ENCODE results near the gene CXCR4.

The CXCR4 gene

GRCh38 chr2:136117909-136118818 lies at the start of gene CXCR4:
TSS of gene CXCR4 (minus strand) at chr2:136118149. CDS start at chr2:136118060, 89 bp downstream.
- no peak for DNase-seq (ENCODE audit: low read depth in 2 of 2)

GRCh38 chr2:136164280-136164776 lies 46.4 kb upstream of the CXCR4 start:
- no peak for DNase-seq (ENCODE audit: low read depth in 2 of 2)

DNA sequence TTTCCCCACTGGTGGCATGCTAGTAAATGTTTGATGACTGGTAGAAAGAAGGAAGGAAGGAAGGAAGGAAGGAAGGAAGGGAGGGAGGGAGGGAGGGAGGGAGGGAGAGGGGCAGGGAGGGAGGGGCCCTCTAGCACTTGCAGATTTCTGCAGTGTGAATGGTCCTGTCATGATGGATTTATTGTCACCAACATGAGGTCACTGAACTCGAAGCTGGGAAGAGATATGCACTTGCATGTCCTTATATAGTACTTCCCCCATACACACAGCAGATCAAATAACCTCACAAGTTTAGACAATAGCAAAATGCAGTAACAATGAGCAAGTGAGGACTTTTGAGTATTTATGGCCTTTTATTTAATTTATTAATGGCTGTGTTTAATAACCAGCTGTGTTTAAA lies 44.5 kb upstream of the CXCR4 start:
- no peak for DNase-seq (ENCODE audit: low read depth in 2 of 2)

- DNase-seq (ENCODE audit: low read depth in 2 of 2), result no peak
These were observed 38.5 kb upstream of the CXCR4 start for GRCh38 chr2:136156411-136156810.

DNA sequence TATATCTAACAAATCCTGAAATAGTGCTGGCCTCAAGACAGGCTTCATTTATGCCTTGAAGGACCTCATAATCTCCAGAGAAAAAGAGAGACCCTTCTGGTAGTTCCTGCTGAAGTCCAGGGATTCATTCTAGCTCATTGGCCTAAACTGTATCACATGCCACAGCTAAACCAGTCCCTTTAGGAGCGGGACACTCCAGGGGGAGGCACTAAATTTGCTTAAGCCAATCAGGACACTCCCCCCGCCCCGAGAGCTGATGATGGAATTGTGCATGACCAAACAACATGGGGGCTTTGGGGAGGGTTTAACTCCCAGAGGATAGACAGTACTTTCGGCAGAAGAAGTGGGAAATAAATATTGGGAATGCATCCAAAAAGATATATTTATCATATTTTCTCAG lies 36.4 kb upstream of the CXCR4 start:
- no peak for DNase-seq (ENCODE audit: low read depth in 2 of 2)

DNA sequence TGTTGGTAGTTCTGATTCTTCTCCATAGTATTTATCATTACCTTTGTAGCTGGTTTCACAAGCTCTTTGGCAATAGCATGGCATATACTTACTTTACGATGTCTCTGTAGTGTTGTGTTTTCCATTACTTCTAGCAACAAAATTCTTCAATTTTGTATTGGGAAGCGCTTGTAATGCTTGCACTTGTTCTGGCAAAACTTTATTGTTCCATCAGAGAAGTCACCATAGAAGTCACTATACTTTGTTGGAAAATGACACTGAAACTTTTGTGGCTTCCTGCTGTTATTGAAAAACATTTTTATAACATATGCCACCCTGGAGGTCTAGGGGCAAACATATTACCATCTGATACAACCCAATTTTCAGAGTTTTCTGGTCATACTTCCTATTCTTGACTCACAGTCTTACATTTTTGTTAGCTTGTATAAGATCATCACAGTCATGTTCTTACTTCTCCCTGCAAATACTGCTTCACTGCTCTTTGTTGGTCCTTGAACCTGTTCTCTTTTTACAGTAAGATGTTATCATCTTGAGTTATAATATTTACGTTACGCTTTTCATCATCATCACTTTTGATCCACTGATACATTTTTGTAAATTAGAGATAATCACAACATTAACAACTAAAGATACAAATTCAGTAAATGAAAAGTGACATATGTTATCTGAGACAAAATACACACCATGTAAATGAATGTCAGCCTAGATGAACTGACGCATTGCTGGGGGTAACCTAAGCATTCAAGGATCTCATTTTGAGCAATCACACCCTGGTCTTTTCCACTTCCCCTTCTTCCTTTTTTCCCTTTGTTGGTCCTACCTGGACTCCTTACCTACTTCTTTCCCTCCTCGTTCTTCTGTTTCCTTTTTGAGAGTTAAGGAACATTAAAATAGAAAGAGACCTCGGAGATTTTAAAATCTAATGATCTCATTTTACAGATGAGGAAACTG lies 33.3 kb upstream of the CXCR4 start:
- no peak for DNase-seq (ENCODE audit: low read depth in 2 of 2)

- DNase-seq (ENCODE audit: low read depth in 2 of 2), result no peak
These were observed 31.1 kb upstream of the CXCR4 start for GRCh38 chr2:136149011-136149410.

GRCh38 chr2:136146564-136146963 lies 28.6 kb upstream of the CXCR4 start:
- no peak for DNase-seq (ENCODE audit: low read depth in 2 of 2)

DNA sequence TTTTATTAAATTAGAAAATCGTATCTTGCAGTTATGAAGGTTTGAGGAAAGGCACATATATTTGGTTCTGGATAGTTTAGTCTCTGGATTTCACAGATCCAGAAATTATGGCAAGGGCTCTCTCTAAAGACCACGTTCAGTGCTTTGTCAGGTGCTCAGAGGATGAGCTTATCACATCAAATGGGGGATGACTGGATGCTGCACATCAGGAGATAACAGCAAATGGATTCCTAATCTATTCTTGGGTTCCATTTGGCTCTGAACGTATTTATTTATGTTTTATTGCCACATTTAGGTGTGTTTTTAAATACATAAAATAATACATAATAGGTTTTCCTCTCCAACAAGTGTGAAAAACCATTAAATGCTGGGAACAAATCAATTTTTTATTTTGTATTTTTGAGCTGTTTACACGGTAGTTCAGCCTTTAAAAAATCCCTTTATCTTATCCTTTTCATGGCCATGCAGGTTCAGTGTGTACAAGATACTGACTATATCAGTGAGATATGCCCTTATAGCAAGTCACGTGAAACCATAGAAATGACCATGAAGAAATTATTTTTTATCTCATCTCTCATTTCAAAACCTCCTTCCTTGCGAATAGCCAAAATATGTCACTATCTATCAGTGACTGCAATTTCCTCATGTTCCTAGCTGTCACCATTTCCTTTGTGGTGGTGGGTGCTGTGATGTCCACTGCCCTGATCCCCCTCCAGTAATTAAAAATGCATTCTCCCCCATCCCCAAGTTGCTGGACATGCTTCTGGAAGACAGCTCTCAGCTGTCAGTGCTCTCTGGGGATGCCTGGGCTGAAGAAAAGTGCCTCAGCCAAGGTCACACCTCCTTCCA lies 25.9 kb upstream of the CXCR4 start:
- no peak for DNase-seq (ENCODE audit: low read depth in 2 of 2)

GRCh38 chr2:136141510-136142149 lies 23.7 kb upstream of the CXCR4 start:
- no peak for DNase-seq (ENCODE audit: low read depth in 2 of 2)

DNA sequence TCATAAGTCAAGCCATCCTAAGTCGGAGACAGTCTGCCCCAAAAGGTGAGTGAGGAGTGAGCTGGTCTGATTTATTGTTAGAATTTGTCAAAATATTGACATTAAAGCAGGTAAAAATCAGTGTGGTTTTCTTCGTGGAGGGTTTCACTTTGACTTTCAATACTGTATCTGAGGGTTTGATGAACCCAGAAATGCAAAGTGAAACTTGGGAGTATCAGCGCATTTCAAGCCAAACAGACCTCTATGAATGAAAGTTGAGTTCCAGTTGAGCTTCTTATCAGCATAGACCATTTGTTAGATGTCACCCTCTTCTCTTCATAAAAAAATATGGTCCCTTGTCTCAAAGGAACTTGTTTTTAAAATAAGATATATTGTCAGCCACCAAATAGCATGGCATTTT lies 21.7 kb upstream of the CXCR4 start:
- no peak for DNase-seq (ENCODE audit: low read depth in 2 of 2)

GRCh38 chr2:136137982-136138381 lies 20.0 kb upstream of the CXCR4 start:
- DNase-seq (ENCODE audit: low read depth in 2 of 2), result no peak

DNA sequence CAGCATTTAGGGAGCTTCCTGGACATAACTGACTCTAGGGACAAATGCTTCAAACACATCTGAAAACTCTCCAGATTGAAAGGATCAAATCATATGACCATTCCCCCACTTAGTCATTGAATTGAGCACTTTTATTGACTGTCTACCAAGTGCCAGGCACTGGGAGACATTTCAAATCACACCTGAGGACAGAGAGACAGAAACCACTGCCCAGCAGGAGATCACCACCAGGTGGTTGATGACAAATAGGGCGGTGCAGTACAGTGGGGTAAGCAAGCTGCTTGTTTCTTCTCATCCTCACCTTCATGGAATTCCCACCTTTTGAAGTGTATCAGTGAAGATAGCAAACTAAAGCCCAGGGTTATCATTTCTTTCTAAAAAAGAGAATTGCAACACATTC lies 19.0 kb upstream of the CXCR4 start:
- DNase-seq (ENCODE audit: low read depth in 2 of 2), result no peak

DNA sequence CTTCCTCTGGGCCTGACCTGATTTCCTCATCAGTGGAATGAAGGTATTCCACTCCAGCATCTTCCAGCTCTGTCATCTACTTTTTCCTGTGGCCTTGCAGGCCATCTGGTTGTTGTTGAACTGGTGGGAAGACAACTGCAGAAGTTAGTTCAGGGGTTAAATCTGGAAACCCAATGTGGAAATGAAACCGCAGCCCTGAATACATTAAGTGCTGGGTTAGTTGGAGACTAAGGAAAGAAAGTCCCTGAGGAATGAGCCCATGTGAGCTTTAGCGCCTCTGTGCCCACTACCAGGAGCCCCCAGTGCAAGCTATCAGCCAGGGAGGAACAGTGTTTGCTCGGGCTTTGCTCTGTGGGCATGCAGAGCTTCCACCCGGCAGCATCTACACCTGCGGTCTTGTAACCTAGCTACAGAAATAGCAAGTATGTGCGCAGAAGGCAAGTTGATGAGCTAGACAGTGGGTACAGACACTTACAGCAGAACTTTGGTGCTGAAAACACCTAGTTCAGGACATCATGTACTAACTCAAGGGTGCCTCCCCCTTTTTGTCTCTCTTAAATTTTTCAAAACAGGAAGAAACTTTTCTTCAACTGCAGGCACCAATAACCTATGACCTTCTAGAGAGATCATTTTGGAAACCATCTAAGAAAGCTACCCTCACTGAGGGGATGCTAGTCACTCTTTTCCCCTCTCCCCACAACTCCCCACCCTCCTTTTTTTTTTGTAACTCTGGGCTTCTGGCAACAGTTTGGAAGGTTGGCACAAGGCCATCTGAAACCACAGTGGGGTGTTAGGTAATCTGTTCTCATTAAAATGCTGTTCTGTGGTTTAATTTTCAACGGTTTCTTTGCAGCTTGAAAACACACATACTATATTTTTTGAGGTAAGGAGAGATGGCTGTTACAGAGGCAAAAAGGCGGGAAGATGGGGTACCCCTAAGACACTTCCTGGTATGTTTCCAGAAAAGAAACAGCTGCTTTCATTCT lies 18.3 kb upstream of the CXCR4 start:
- DNase-seq (ENCODE audit: low read depth in 2 of 2), result no peak

- no peak for DNase-seq (ENCODE audit: low read depth in 2 of 2)
These were observed 17.5 kb upstream of the CXCR4 start for GRCh38 chr2:136135462-136135861.

GRCh38 chr2:136134126-136134525 lies 16.2 kb upstream of the CXCR4 start:
- no peak for DNase-seq (ENCODE audit: low read depth in 2 of 2)

- no peak for DNase-seq (ENCODE audit: low read depth in 2 of 2)
These were observed 15.6 kb upstream of the CXCR4 start for GRCh38 chr2:136133586-136133985.

DNA sequence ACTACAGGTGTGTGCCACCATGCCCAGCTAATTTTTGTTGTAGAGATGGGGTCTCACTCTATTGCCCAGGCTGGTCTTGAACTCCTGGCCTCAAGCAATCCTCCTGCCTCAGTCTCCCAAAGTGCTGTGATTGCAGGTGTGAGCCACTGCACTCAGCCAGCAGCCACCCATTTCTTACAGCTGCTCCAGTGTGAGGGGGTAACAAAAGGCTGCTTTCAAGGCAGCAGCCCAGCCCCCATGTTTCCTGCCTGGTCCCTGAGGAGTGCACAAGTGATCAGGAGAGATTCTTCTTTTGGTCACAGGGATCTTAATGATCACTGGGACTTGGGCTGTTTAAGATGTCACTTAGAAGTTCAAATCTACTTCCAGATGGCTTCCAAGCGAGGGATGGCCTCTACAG lies 15.2 kb upstream of the CXCR4 start:
- no peak for DNase-seq (ENCODE audit: low read depth in 2 of 2)

DNA sequence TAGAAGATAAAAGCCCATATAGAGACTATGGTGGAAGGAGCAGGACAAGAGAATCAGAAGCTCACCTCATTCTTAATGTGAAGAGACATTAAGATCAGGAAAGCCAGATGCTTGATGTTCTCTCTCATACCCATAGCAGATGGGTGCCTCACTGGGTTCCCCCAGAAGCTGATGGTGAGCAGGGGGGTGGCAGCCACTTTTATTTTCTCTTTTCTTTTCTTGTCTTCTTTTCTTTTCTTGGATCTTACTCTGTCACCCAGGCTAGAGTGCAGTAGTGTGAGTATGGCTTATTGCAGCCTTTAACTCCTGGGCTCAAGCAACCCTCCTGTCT lies 14.8 kb upstream of the CXCR4 start:
- DNase-seq (ENCODE audit: low read depth in 2 of 2), result no peak
